Astrocyte of the spinal cord (primary cell): Measurements from ENCODE around the gene RICTOR.

Experiments
- DNase-seq: peaks from one replicate; pipeline ENCODE4 v3.0.0; 2011; ENCODE audit warnings: low read depth, low spot score
- H3K4me3 ChIP-seq: 2 replicates; pipeline ENCODE4 v1.5.1; 2011; ENCODE audit warnings: low read depth, mild to moderate bottlenecking, low read length, moderate library complexity
- CTCF ChIP-seq: IDR thresholded peaks from 2 replicates; pipeline ENCODE4 v1.5.1; 2012; ENCODE audit warnings: low read depth, mild to moderate bottlenecking, low read length, inconsistent platforms
- in situ Hi-C: cut with HindIII; loops from 2 replicates; pipeline ENCODE4 v1.10.0; 2017; ENCODE audit warnings: low sequenced_read_pairs

Gene RICTOR

GRCh38 chr5:39118638-39119037 lies 44.4 kb upstream of the RICTOR start:
- no peak for TF ChIP-seq CTCF
- no peak overlapping the region for H3K4me3 ChIP-seq
- no peak for DNase-seq
- in situ Hi-C loops, result no loop called here

GRCh38 chr5:39117401-39117800 lies 43.2 kb upstream of the RICTOR start:
- TF ChIP-seq CTCF, result no peak
- no peak for DNase-seq
- in situ Hi-C loops, result no loop called here
- no peak overlapping the region for H3K4me3 ChIP-seq

GRCh38 chr5:39116344-39117170 lies 42.4 kb upstream of the RICTOR start:
- no peak overlapping the region for H3K4me3 ChIP-seq
- in situ Hi-C loops, result no loop called here
- no peak for TF ChIP-seq CTCF
- no peak for DNase-seq

- no peak for DNase-seq
- H3K4me3 ChIP-seq, result no peak overlapping the region
- TF ChIP-seq CTCF, result no peak
- in situ Hi-C loops, result no loop called here
Observed at GRCh38 chr5:39115644-39116343, 41.6 kb upstream of the RICTOR start.

- in situ Hi-C loops, result no loop called here
- no peak overlapping the region for H3K4me3 ChIP-seq
- DNase-seq, result no peak
- TF ChIP-seq CTCF, result no peak
Observed at GRCh38 chr5:39114155-39114554, 40.0 kb upstream of the RICTOR start.

DNA sequence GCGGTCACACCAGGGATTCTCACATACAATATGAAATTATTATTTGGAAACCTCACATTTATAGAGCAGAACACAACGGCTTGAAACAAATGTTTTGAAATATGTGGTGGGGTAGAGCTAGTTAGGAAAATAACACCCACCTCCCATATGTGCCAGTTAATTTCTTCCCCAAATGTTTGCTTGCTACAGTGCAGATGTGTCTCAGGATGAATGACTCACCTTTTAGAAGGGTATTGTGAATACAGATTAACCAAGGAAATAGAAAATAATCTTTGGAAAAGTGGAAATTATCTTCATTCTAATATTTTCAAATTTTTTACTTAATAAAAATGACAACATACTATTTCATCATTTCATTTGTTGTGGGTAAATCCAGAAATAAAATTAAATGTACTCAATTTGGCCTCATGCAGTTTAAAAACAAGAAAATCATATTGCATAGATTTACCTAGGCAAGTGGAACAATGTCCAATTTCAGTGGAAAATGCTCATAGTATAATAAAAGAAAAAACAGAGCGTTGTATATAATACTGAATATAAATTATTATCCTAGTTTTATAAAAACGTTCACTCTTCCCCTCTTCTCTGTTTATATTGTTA lies 39.3 kb upstream of the RICTOR start:
- TF ChIP-seq CTCF, result no peak
- no peak overlapping the region for H3K4me3 ChIP-seq
- in situ Hi-C loops, result no loop called here
- no peak for DNase-seq
